ENCODE data around the gene OR4B1. TPM values are rescaled to one million over a fixed set of nuclear protein-coding genes. Genes with fewer than 3 reads are reported as not detected.

Gene OR4B1
- total and polyA plus RNA-seq, 2 of the 8 experiments (the other 6 are each of a cell fraction or from before 2014, with no cell fraction given) = not detected

DNA sequence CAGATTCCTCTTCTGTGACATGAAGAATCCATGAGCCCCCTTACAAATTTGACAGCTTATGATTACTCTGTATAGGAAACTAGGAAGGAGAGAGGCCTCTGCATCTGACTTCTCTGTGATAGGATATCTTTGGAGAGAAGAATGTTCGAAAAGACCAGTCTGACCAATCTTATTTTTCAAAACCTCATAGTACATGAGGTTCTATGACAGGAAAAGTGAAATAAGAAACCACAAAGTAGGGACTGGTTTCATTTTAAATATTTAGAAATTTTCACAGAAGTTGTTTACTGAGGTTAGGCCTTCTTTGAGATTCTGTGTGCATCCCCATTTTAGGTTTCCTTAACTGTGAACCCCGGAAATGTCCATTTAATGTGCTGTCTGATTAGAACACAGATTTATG lies 45.0 kb downstream of the OR4B1 start (continued):
- no peak for TF ChIP-seq BCL11A (IDR thresholded peaks at IDR 0.05; ENCODE audit: low read depth in 2 of 2, low read length in 2 of 2)
- TF ChIP-seq, protein P1, sequence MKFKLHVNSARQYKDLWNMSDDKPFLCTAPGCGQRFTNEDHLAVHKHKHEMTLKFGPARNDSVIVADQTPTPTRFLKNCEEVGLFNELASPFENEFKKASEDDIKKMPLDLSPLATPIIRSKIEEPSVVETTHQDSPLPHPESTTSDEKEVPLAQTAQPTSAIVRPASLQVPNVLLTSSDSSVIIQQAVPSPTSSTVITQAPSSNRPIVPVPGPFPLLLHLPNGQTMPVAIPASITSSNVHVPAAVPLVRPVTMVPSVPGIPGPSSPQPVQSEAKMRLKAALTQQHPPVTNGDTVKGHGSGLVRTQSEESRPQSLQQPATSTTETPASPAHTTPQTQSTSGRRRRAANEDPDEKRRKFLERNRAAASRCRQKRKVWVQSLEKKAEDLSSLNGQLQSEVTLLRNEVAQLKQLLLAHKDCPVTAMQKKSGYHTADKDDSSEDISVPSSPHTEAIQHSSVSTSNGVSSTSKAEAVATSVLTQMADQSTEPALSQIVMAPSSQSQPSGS (IDR thresholded peaks at IDR 0.05; ENCODE audit: low read length) = no peak
